SIG-M5 (cell line): ENCODE data around the gene TMEM256.
"Not testable (repeated sequence)": the region's sequence is repeated elsewhere in the genome, so short reads cannot be mapped to it uniquely, and the experiment has no call there.

Source experiments
- DNase-seq: peaks from one replicate; lab custom pipeline; 2025; lab: John Stamatoyannopoulos, UW

Gene TMEM256

GRCh38 chr17:7383371-7383741, 20.5 kb downstream of the TMEM256 start:
- DNase-seq: no peak

DNA sequence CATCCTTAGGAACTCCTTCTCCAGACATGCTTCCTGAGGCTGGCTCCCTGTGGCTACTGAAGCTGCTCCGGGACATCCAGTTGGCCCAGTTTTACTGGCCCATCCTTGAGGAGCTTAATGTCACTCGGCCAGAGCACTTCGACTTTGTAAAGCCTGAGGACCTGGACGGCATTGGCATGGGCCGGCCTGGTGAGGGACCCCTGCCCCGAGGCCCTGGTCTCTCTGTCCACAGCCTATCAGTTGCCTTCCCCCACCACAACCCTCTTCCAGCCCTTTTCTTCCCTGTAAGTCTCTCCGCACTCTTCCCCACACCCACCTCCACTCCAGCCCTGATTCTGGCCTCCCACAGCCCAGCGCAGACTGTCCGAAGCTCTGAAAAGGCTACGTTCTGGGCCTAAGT, 21.0 kb downstream of the TMEM256 start:
- DNase-seq: no peak

- DNase-seq: no peak
These were observed 22.8 kb downstream of the TMEM256 start, which contains the start of gene TNK1 for GRCh38 chr17:7380855-7381683. TSS of gene TNK1 (plus strand) at chr17:7381089. CDS start at chr17:7382927, 1,838 bp downstream.

GRCh38 chr17:7380321-7380720, 23.6 kb downstream of the TMEM256 start:
- no peak for DNase-seq

DNA sequence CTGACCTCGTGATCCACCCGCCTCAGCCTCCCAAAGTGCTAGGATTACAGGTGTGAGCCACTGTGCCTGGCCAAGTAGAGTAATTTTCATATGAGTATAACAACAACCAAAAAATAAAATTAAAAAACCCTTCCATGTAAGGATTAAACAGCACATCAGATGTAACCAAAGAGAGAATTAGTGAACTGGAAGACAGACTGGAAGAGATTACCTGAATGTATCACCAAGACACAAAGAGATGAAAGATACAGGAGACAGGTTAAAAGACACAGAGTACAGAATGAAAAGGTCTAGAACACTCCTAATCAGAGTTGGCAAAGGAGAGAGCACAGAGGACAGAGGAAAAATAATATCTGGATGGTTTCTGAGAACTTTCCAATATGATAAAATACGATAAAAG, 24.8 kb downstream of the TMEM256 start:
- DNase-seq: no peak

GRCh38 chr17:7374353-7374752, 29.5 kb downstream of the TMEM256 start:
- DNase-seq: no peak

DNA sequence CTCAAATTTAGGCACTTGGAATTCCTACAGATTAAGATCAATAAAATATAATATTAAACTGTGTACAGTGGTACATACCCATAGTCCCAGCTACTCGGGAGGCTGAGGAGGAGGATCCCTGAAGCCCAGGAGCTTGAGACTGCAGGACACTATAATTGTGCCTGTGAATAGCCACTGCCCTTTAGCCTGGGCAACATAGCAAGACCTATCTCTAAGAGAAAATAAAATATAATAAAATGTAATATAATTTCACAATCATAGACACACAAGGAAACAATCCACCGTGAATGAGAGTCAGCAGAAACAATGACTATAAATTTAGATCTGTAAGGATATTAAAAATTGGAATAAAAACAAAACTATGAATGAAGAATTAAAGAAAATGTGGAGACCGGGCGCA, 33.0 kb downstream of the TMEM256 start:
- DNase-seq: no peak

- DNase-seq: no peak
These were observed 34.1 kb downstream of the TMEM256 start for GRCh38 chr17:7369825-7370224.

DNA sequence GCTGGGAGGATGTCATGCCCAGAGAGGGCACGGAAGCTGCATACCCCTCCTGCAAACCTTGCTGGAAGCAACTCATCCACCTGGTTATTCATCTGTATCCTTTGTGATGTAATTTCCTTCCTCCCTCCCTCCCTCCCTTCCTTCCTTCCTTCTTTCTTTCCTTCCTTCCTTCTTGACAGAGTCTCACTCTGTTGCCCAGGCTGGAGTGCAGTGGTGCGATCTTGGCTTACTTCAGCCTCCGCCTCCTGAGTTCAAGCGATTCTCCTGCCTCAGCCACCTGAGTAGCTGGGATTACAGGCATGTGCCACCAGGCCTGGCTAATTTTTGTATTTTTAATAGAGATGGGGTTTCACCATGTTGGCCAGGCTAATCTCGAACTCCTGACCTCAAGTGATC, 35.3 kb downstream of the TMEM256 start:
- DNase-seq: not testable (repeated sequence)

DNA sequence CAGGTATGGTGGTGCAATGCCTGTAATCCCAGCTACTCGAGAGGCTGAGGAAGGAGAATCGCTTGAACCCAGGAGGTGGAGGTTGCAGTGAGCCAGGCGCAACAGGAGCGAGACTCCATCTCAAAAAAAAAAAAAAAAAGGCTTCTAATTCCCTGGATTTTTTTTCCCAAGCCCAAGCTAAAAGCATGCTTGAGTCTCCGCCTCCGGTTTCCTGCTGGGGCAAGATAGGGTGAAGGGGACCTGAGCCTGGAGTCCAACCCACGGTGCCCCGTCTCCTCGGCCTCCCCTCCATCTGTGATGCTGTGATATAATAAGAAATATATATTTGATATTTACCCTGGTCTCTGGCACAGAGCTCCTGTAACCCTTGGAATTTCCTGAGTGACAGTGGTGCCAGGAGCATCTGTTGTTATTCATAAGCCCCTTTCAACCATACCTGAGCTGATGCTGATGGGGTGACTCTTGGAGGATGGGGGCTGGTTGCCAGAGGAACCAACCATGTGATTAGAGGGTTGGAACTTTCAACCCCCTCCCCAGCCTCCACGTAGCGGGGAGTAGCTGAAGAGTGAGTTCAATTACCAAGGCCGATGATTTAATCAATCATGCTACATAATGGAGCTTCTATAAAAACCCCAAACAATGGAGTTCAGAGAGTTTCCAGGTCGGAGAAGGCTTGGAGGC, 35.8 kb downstream of the TMEM256 start:
- no peak for DNase-seq

- DNase-seq: no peak
These were observed 36.8 kb downstream of the TMEM256 start for GRCh38 chr17:7367083-7367482.

GRCh38 chr17:7365963-7366362, 37.9 kb downstream of the TMEM256 start:
- not testable (repeated sequence) for DNase-seq

- DNase-seq: no peak
These were observed 40.6 kb downstream of the TMEM256 start for GRCh38 chr17:7363311-7363710.

DNA sequence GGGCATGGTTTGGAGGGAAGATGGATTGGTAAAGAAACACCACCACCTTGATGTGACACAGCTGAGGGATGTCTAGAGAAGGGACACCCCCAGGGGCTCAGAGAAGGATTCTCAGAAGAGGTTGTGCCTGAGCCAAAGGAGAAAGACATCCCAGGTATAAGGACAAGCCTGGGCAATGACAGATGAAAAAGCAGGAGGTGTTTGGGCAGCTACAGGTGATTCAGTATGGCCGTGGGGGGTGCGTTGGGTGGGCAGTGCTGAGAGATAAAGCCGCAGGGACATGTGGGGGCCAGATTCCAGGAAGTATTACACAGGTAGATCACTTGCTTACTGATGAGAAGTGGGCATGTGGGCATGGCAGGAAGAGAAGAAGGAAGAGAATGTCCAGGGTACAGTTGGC, 42.0 kb downstream of the TMEM256 start:
- no peak for DNase-seq

DNA sequence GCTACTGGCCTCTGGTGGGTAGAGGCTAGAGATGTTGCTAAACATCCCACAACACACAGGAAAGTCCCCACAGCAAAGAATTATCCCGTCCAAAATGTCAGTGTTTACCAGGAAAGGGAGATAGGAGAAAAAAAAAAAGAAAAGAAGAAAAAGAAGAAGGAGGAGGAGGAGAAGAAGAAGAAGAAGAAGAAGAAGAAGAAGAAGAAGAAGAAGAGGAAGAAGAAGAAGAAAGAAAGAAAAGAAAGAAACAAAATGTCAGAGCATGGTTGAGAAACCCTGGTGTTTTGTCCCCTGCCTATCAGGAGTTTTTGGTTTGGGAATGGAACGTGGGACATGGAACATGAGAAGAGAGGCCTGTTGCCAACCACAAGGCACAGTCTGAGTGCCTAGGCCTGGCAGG, 46.5 kb downstream of the TMEM256 start:
- DNase-seq: no peak

DNA sequence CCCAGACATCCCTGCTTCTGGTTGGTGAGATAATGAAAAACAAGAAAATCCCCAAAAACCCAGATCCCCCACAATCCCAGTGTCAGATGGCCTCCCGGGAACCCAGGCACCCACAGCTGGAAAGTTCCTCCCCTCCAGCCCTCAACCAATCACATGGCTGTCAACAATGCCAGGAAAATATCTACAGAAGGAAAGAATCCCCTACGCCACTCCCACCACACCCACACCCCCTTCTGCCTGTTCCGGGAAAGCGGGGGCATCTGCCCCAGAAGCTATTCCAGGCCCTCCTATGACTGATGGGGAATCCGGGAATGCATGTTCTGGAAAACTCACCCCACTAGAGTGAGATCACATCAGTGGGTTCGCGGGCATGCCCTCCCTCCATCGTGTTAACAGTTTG, 47.1 kb downstream of the TMEM256 start:
- DNase-seq: no peak

DNA sequence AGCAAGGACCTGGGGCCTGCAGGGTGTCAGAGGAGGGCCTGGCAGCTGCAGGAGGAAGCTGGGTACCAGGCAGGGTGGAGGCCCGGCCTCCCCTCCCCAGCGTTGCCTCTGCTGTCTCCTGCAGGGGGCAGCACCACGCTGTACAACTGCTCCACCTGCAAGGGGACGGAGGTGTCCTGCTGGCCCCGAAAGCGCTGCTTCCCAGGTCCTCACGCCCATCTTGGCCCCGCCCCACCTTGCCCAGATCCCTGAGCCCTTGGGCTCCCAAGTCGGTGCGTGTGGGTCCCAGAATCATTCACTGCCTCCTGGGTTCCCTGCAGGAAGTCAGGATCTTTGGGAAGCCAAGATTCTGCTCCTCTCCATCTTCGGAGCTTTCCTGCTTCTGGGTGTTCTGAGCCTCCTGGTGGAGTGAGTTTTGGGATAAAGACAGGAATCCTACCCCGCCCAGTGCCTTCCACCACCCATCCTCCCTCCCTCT, 47.8 kb downstream of the TMEM256 start:
- DNase-seq: no peak

DNA sequence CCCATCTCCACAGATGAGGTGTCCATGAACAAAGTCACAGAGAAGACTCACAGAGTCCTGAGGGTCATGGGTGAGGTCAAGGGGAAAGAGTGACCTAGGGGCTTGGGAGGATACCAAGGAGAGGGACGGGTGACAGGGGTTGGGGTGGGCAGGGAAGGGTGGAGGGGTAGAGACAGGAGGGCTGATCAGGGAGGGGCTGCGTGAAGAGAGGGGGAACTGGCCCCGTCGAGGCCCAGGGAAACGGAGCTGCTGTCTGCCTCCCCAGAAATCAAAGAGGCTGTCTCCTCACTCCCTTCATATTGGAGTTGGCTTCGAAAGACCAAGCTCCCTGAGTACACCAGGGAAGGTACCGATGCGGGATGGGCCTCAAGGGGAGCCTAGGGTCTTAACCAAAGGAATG, 48.3 kb downstream of the TMEM256 start:
- DNase-seq: no peak

DNA sequence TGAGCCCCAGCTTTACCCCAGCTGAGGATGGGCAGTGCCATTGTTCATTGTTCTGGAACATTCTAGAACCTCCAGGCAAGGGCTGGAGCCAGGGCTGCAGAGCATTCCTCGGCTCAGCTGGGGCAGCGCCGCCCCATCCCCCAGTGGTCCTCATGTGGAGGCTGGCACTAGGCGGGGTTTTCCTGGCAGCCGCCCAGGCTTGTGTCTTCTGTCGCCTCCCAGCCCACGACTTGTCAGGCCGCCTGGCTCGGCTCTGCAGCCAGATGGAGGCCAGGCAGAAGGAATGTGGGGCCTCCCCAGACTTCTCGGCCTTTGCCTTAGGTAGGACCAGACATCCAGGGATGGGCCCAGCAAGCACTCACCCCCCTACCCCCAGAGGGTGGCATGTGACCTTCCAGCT, 48.8 kb downstream of the TMEM256 start, which contains the start of gene TMEM95:
Gene TMEM95, plus strand, starts transcription at position 104 of the 400 bp plus-strand sequence. Its CDS starts 49 bp downstream, at position 153.
- DNase-seq: no peak

DNA sequence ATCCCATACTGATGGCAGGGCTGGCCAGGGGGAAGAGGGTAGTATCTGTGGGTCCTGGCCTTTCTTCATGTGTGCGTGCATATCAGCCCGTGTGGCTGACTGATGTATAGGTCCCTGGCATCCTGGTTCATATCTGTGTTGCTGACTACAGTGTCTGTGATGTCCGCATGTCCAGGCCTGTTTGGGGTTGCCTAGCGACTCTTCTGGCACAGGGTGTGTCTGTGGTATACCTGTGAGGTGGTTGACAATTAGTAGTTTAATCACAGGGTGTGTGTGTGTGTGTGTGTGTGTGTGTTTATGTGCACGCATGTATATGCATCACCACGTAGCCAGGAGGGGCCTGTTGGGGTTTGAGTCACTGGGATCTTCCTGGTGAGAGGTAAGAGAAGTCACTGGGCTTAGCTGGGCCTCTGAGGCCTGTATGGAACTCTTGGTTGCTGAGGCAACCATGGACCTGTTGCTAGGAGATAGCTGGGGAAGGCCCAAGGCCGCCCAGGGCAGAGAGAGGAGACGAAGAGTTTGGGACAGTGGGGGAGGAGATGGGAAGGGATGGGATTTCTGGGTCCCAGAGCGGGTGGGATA, 49.5 kb downstream of the TMEM256 start:
- no peak for DNase-seq
